Liver (tissue), 9 donors: ENCODE measurements around the gene NDUFS6. TPM values are rescaled to one million over a fixed set of nuclear protein-coding genes. Genes with fewer than 3 reads are reported as not detected.

Experiments
- DNase-seq: peaks from one replicate; pipeline ENCODE4 v3.0.0-alpha.2; 2017; ENCODE audit warnings: low spot score
- H3K27ac ChIP-seq, 2 donors: one replicate each; pipeline ENCODE4 v1.7.0; 2013; ENCODE audit warnings: inconsistent platforms in 2 of 2, low read length in 2 of 2, control low read depth in 1 of 2, low read depth in 1 of 2, mild to moderate bottlenecking in 1 of 2
- H3K27me3 ChIP-seq, 4 donors: one replicate each; pipeline versions ENCODE4 v1.6.1 to v1.7.0; 2013; ENCODE audit warnings: low read length in 3 of 4, inconsistent platforms in 1 of 4, mild to moderate bottlenecking in 1 of 4, moderate library complexity in 1 of 4; ENCODE audit not compliant: control insufficient read depth in 4 of 4, insufficient read depth in 4 of 4
- H3K36me3 ChIP-seq, 4 donors: one replicate each; pipeline versions ENCODE4 v1.6.1 to v1.7.0; 2013; ENCODE audit warnings: low read length in 3 of 4, mild to moderate bottlenecking in 3 of 4, low read depth in 1 of 4, moderate library complexity in 1 of 4; ENCODE audit not compliant: control insufficient read depth in 4 of 4, insufficient read depth in 3 of 4
- H3K4me1 ChIP-seq, 4 donors: one replicate each; pipeline versions ENCODE4 v1.6.1 to v1.7.0; 2013; ENCODE audit warnings: low read length in 3 of 4, mild to moderate bottlenecking in 3 of 4, moderate library complexity in 1 of 4; ENCODE audit not compliant: control insufficient read depth in 4 of 4, insufficient read depth in 4 of 4
- H3K4me3 ChIP-seq, 3 donors: one replicate each; pipeline versions ENCODE4 v1.6.1 to v1.7.0; 2013; ENCODE audit warnings: low read length in 3 of 3, control low read depth in 1 of 3, low read depth in 1 of 3, mild to moderate bottlenecking in 1 of 3
- H3K9ac ChIP-seq, 2 donors: one replicate each; pipeline ENCODE4 v1.7.0; 2013; ENCODE audit warnings: low read length in 2 of 2, mild to moderate bottlenecking in 2 of 2, moderate library complexity in 2 of 2, control low read depth in 1 of 2, low read depth in 1 of 2
- H3K9me3 ChIP-seq, 4 donors: one replicate each; pipeline versions ENCODE4 v1.6.1 to v1.7.0; 2013; ENCODE audit warnings: low read length in 3 of 4; ENCODE audit not compliant: control insufficient read depth in 4 of 4
- CTCF ChIP-seq: fragments of 150-350 bp; IDR thresholded peaks from 2 replicates; pipeline ENCODE4 v1.5.1; 2017; ENCODE audit warnings: improper control_type of control experiment, low read depth, low read length; ENCODE audit not compliant: missing input control
- EGR1 ChIP-seq, 2 donors: IDR thresholded peaks; 2 replicates each; pipeline ENCODE4 v1.6.1; 2016 to 2018; ENCODE audit warnings: antibody characterized with exemption in 2 of 2, low read depth in 2 of 2
- FOXA1 ChIP-seq: IDR thresholded peaks from 2 replicates; pipeline ENCODE4 v1.6.1; 2016; ENCODE audit warnings: antibody characterized with exemption
- GABPA ChIP-seq, 2 donors: IDR thresholded peaks in 1 of 2; conservative IDR thresholded peaks in 1 of 2; 2 replicates each; pipeline ENCODE4 v1.6.1; 2016; ENCODE audit warnings: antibody characterized with exemption in 2 of 2, mild to moderate bottlenecking in 1 of 2, moderate library complexity in 1 of 2
- HNF4A ChIP-seq, 2 donors: conservative IDR thresholded peaks; 2 replicates each; pipeline ENCODE4 v1.6.1; 2016; ENCODE audit warnings: antibody characterized with exemption in 2 of 2, mild to moderate bottlenecking in 2 of 2
- HNF4G ChIP-seq: IDR thresholded peaks from 2 replicates; pipeline ENCODE4 v1.6.1; 2016; ENCODE audit warnings: antibody characterized with exemption
- JUND ChIP-seq, 2 donors: IDR thresholded peaks; 2 replicates each; pipeline ENCODE4 v1.6.1; 2016; ENCODE audit warnings: antibody characterized with exemption in 2 of 2
- NR2F2 ChIP-seq: IDR thresholded peaks from 2 replicates; pipeline ENCODE4 v1.6.1; 2016; ENCODE audit warnings: antibody characterized with exemption
- RAD21 ChIP-seq, 2 donors: IDR thresholded peaks; 2 replicates each; pipeline ENCODE4 v1.6.1; 2016; ENCODE audit warnings: antibody characterized with exemption in 2 of 2, mild to moderate bottlenecking in 2 of 2
- REST ChIP-seq: IDR thresholded peaks from 2 replicates; pipeline ENCODE4 v1.6.1; 2016; ENCODE audit warnings: antibody characterized with exemption, mild to moderate bottlenecking
- RXRA ChIP-seq, 2 donors: IDR thresholded peaks; 2 replicates each; pipeline ENCODE4 v1.6.1; 2017 to 2018; ENCODE audit warnings: antibody characterized with exemption in 2 of 2, mild to moderate bottlenecking in 1 of 2
- SP1 ChIP-seq: IDR thresholded peaks from 2 replicates; pipeline ENCODE4 v1.6.1; 2018; ENCODE audit warnings: antibody characterized with exemption, mild to moderate bottlenecking
- TAF1 ChIP-seq: conservative IDR thresholded peaks from 2 replicates; pipeline ENCODE4 v1.6.1; 2016; ENCODE audit warnings: antibody characterized with exemption, mild to moderate bottlenecking
- YY1 ChIP-seq: IDR thresholded peaks from 2 replicates; pipeline ENCODE4 v1.6.1; 2016; ENCODE audit warnings: antibody characterized with exemption, mild to moderate bottlenecking
- ZBTB33 ChIP-seq: IDR thresholded peaks from 2 replicates; pipeline ENCODE4 v1.6.1; 2016; ENCODE audit warnings: antibody characterized with exemption
- WGBS: extraction: QIAGEN DNeasy Blood & Tissue Kit; methylation state at CpG from one replicate; pipeline ENCODE4 v1.1.7; 2013; 5-methylcytosine and 5-hydroxymethylcytosine counted together
- polyA plus RNA-seq, 2 donors: library from polyadenylated mRNA; stranded (reverse) in 1 of 2; unstranded in 1 of 2; fragments of 200-250 nt in 1 of 2; fragments of >200 nt in 1 of 2; fragmentation: Nextera tagmentation in 1 of 2; extraction: Ambion mirVana in 1 of 2; gene quantifications; one replicate each; pipeline versions ENCODE4 v1.2.1 to v1.2.3, GENCODE V29; 2013 to 2015
- total RNA-seq, 2 donors: library from RNA; depleted of rRNA; stranded (reverse); fragments of >200 nt; gene quantifications; one replicate each; pipeline ENCODE4 v1.2.3, GENCODE V29; 2014
- TF ChIP-seq, protein P1 (sequence below): IDR thresholded peaks from 2 replicates; pipeline ENCODE4 v1.6.1; 2016; ENCODE audit warnings: antibody characterized with exemption
- donor health status: healthy.
- donor health status: healthy.
- donor health status: healthy.
- donor health status: healthy.
- donor health status: healthy.

Gene NDUFS6
- total and polyA plus RNA-seq, 4 donors: 18.7 to 82.5 (median 47.3) TPM

GRCh38 chr5:1764606-1764960 lies 36.6 kb upstream of the NDUFS6 start:
- DNase-seq: no peak
- H3K27ac ChIP-seq: no peak overlapping the region
- peaks cover 0 to 2% (median 0%) of the 10 kb centered on the region in 4 donors for H3K27me3 ChIP-seq
- WGBS: 81% methylated on average over 11 of the region's 11 CpGs
- H3K36me3 ChIP-seq: no peaks in the 10 kb centered on the region
- H3K9ac ChIP-seq: no peak overlapping the region
- H3K4me3 ChIP-seq: no peak overlapping the region
- no peaks in the 10 kb centered on the region for H3K9me3 ChIP-seq
- H3K4me1 ChIP-seq: no peaks in the 10 kb centered on the region
- TF ChIP-seq HNF4G (no peak), FOXA1 (no peak), HNF4A (conservative IDR thresholded peaks at IDR 0.05) (no peak), EGR1 (IDR thresholded peaks at IDR 0.05; ENCODE audit: low read depth in 2 of 2) (no peak), RXRA (IDR thresholded peaks at IDR 0.05) (no peak), JUND (IDR thresholded peaks at IDR 0.05) (no peak)
- TF ChIP-seq, protein P1, sequence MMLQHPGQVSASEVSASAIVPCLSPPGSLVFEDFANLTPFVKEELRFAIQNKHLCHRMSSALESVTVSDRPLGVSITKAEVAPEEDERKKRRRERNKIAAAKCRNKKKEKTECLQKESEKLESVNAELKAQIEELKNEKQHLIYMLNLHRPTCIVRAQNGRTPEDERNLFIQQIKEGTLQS: no peak

GRCh38 chr5:1765141-1765879 lies 35.9 kb upstream of the NDUFS6 start:
- WGBS: 85% methylated on average over 15 of the region's 15 CpGs
- no peak for DNase-seq
- no peak for TF ChIP-seq HNF4A (conservative IDR thresholded peaks at IDR 0.05)
- TF ChIP-seq ZBTB33: no peak
- no peak for TF ChIP-seq RXRA (IDR thresholded peaks at IDR 0.05)
- no peak for TF ChIP-seq CTCF
- TF ChIP-seq EGR1 (IDR thresholded peaks at IDR 0.05; ENCODE audit: low read depth in 2 of 2): no peak
- TF ChIP-seq FOXA1: no peak
- TF ChIP-seq, protein P1: no peak
- no peak for TF ChIP-seq TAF1
- TF ChIP-seq GABPA (IDR thresholded peaks at IDR 0.05 in 1 of 2, conservative IDR thresholded peaks at IDR 0.05 in 1 of 2): no peak
- no peak for TF ChIP-seq JUND (IDR thresholded peaks at IDR 0.05)
- no peak for TF ChIP-seq HNF4G
- H3K9me3 ChIP-seq: no peaks in the 10 kb centered on the region
- no peak overlapping the region for H3K4me3 ChIP-seq
- H3K27ac ChIP-seq: no peak overlapping the region
- H3K36me3 ChIP-seq: no peaks in the 10 kb centered on the region
- peaks cover 0 to 2% (median 0%) of the 10 kb centered on the region in 4 donors for H3K27me3 ChIP-seq
- H3K9ac ChIP-seq: no peak overlapping the region
- no peaks in the 10 kb centered on the region for H3K4me1 ChIP-seq

DNA sequence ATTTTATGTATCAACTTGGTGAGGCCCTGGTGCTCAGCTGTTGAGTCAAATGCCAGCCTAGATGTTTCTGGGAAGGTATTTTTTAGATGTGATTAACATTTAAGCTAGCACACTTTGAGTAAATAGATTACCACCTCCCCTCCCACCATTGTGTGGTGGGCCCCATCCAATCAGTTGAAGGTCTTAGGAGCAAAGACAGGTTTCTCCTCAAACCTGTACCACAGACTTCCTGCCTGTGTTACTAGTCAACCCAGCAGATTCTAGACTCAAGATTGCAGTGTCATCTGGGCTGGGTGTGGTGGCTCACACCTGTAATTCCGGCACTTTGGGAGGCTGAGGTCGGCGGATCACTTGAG lies 35.3 kb upstream of the NDUFS6 start:
- H3K4me3 ChIP-seq: no peak overlapping the region
- no peak overlapping the region for H3K27ac ChIP-seq
- DNase-seq: no peak
- no peaks in the 10 kb centered on the region for H3K36me3 ChIP-seq
- WGBS: 90% methylated on average over 3 of the region's 3 CpGs
- H3K9ac ChIP-seq: no peak overlapping the region
- no peaks in the 10 kb centered on the region for H3K4me1 ChIP-seq
- no peaks in the 10 kb centered on the region for H3K9me3 ChIP-seq
- peaks cover 0 to 2% (median 0%) of the 10 kb centered on the region in 4 donors for H3K27me3 ChIP-seq
- TF ChIP-seq REST (no peak), SP1 (no peak), GABPA (IDR thresholded peaks at IDR 0.05 in 1 of 2, conservative IDR thresholded peaks at IDR 0.05 in 1 of 2) (no peak), HNF4G (no peak), YY1 (no peak), NR2F2 (no peak), FOXA1 (no peak), CTCF (no peak), TAF1 (no peak), RAD21 (IDR thresholded peaks at IDR 0.05) (no peak)
